GM19468 (cell line): ENCODE results near the gene IDI1.
"Not testable (repeated sequence)": the region's sequence is repeated elsewhere in the genome, so short reads cannot be mapped to it uniquely, and the experiment has no call there.

Experiments used
- ATAC-seq: cut with Tn5 transposase; IDR thresholded peaks from one replicate; pipeline ENCODE4 v1.9.1; 2021; ENCODE audit warnings: mild to moderate bottlenecking, moderate library complexity, moderate number of reproducible peaks; ENCODE audit not compliant: unreplicated experiment; ENCODE audit errors: extremely low read depth

The IDI1 gene

DNA sequence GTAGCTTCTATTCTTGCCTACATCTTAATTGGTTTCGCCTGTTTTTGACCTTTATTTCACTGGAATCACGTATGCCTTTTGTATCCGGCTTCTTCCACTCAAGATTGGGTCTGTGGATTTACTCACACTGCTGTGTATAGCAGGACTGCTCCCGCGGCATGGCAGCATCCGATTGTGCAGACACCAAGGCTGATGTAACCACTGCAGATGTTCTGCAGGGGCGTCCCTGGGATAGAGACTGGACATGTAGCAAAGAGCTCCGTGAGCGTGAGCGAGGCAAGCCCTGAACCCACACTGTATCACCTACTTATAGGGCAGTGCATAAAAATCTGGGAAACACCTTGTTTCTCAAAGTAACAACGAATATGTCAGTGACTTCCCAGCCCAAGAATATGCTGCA, 11.8 kb downstream of the IDI1 start:
- no peak for ATAC-seq

GRCh38 chr10:1036341-1036791, 12.6 kb downstream of the IDI1 start:
- peak; percentile 26 for ATAC-seq

DNA sequence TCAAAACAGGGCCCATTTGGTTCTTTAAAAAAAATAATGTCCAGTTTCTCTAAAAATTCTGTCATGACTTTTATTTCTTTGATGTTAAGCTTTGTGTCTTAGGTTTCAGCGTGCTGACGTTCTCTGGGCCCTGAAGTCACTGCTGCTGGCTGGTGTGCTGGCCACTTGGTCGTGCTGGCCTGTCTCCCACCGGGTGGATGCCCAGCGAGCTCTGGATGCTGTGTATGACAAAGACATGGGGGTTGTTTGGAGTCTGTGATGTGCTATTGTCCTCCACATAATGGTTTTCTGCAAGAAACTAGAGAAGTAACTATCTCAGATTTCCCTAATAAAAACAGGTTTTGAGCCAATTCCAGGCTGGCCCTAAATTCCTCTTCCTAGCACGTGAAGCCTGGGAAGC, 13.7 kb downstream of the IDI1 start:
- no peak for ATAC-seq

- no peak for ATAC-seq
These were observed 14.2 kb downstream of the IDI1 start for GRCh38 chr10:1034758-1035157.

- no peak for ATAC-seq
These were observed 15.3 kb downstream of the IDI1 start for GRCh38 chr10:1033601-1034000.

DNA sequence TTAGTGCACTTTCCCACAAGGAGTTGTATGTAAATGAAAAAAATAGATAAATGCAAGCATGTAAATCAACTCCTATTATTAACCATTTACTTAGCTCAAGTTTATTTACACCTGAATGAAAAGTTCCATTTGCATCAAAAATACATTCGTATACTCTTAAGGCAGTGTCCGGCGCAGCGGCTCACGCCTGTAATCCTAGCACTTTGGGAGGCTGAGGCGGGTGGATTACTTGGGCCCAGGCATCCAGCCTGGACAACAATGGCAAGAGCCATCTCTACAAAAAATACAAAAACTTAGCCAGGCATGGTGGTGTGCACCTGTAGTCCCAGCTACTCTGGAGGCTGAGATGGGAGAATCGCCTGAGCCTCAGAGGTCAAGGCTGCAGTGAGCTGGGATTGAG, 19.1 kb downstream of the IDI1 start:
- ATAC-seq: no peak

DNA sequence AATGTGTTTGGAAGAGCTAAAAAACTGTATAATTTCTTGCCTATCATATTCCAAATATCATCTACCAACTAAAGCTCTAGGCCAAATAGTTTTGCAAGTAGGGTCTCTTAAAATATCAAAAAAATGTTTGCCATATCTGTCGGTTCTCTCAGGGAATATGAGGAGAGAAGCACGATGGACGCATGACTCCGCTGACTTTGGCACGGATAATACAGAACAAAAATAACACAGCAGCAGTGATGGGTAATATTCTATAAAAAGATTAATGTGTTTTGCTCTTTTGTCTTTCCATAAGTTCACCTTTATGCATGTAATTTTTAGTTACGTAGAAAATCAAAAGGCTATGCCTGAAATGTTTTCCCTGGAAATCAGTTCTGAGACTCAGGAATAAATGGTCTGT, 22.3 kb downstream of the IDI1 start:
- no peak for ATAC-seq

GRCh38 chr10:1025683-1026082, 23.2 kb downstream of the IDI1 start, which contains the start of gene IDI2:
TSS of gene IDI2 (minus strand) at chr10:1025859. CDS start at chr10:1024723, 1,136 bp downstream.
- ATAC-seq: no peak

DNA sequence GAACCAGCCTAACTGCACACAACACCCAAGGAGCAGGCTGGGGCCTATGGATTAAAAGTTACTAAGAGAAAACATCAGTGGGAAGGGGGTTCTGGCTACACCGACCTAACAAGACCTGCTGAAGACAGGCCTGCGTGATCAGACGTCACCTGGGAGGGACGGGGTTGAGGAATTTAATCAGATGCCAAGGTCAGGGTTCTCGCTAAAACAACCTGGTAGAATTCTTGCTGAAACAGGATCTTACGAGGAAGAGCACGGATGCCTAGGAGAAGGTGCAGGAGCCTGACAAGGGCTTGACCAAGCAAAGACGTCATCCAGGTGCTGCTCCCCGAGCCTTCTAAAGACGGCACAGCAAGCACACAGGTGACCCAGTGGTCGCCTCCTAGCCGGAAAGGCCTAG, 24.8 kb downstream of the IDI1 start:
- ATAC-seq: no peak

DNA sequence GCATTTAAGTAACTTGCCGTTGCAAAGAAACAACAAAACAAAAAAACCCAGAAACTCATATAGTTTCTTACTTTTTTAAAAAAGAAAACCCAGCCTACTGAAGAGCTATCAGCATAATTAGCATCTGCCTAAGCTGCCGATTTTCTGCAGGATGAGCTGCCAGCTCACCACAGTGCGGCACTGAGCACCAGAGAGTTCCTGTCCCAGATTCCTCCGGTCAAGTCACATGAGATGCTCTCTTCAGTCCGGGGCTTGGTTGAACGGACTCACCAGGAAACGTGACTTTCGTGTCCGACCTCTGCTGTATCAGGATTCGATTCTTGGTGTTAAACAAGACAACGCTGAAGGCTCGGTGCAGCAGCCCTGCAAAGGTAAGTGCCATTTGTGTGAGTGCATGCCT, 26.5 kb downstream of the IDI1 start:
- no peak for ATAC-seq

GRCh38 chr10:1020958-1021357, 28.0 kb downstream of the IDI1 start:
- ATAC-seq: no peak

DNA sequence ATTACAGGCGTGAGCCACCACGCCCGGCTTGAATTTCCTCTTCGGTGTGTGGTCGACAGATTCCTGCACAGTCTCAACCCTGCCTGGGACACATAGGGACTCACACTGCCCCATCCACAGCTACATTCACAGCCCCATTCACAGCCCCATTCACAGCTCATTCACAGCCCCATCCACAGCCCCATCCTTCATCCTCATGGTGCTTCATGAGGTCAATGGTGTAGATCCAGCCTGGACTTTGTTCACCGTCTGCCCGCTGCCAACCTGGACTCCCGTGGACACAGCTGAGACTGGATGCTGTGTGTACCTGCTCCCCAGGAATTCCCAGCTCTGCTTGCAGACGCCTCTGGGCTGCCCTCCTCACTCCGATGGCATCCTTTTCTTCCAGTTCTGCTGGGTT, 28.5 kb downstream of the IDI1 start:
- ATAC-seq: no peak

- ATAC-seq: no peak
These were observed 29.6 kb downstream of the IDI1 start for GRCh38 chr10:1019362-1019761.

DNA sequence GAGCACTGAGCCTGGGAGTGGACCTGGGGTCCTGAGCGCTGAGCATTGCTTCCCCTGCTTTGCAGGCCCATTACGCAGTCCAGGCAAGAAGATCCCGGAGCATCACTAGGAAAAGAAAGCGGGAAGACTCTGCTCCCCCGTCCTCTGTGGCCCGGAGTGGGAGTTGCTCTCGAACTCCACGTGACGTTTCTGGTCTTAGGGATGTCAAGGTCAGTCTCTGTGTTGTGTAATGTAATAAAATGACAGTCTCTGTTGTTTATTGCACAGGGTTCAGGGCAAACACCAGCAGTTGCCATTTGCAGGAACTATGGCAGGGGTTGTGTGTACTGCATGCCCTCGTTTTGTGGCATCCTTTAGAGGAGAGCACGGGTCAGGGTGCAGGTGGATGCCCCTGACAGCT, 33.2 kb downstream of the IDI1 start:
- no peak for ATAC-seq

DNA sequence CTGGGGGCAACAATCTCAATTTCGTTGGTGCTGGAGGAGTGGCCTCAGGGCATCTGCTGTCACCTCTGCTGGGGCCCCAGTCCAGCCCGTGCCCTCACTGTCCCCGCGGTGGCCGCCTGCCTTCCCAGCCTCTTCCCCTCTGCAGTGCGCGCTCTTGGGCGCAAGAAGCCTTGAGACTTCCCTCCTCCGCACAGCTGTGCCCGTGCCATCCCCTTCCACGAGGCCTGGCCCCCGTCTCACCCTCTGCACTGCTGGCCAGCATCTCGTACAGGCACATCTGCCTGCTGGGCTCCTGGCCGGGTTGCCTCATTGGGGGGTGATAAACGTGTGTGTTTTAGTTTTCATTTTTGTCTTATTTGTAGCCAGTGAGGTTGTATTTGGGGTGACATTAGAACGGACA, 37.2 kb downstream of the IDI1 start:
- no peak for ATAC-seq

DNA sequence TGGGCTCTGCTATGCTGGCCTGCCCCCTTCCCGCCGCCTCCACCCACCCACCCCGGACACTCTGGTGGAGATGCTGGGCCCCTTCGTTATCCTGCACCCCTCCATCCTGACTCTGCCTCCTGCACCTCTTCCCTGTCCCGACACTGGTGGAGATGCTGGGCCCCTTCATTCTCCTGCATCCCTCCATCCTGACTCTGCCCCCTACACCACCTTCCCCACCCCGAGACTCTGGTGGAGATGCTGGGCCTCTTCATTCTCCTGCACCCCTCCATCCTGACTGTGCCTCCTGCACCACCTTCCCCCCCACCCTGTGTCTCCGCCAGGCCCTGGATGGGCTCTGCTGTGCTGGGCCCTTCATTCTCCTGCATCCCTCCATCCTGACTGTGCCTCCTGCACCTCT, 38.2 kb downstream of the IDI1 start:
- ATAC-seq: no peak

DNA sequence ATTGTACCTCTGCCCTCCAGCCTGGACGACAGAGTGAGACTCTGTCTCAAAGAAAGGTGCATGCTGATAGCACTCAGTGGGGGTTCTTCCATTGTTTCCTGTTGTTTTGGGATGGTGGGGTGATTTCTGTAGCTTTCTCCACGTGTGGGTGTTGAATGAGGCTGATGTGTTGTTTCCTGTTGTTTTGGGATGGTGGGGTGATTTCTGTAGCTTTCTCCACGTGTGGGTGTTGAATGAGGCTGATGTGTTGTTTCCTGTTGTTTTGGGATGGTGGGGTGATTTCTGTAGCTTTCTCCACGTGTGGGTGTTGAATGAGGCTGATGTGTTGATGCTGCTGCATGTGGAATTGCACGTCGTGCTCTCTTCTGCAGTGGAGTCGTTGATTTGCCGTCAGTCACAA, 39.0 kb downstream of the IDI1 start:
- ATAC-seq: not testable (repeated sequence)

DNA sequence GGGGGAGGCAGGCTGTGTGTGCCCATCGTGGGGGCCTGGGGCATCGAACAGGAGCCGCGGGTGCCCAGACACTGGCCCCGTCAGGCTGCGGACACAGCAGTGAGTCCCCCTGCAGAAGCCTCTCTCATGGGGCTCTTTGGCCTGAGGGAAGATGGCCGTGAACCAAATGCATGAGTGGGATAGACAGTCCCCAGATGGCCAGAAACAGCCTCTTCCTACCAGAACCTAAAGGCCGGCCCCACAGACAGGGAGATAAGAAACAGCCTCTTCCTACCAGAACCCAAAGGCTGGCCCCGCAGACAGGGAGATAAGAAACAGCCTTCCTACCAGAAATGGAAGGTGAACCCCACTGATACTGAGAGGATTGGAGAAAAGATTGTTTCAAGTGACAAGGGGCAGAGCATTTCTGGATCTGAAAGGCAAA, 39.8 kb downstream of the IDI1 start:
- no peak for ATAC-seq

- no peak for ATAC-seq
These were observed 41.3 kb downstream of the IDI1 start for GRCh38 chr10:1007583-1007982.

GRCh38 chr10:1006573-1006972, 42.3 kb downstream of the IDI1 start:
- no peak for ATAC-seq

- no peak for ATAC-seq
These were observed 44.8 kb downstream of the IDI1 start for GRCh38 chr10:1003884-1004670.

DNA sequence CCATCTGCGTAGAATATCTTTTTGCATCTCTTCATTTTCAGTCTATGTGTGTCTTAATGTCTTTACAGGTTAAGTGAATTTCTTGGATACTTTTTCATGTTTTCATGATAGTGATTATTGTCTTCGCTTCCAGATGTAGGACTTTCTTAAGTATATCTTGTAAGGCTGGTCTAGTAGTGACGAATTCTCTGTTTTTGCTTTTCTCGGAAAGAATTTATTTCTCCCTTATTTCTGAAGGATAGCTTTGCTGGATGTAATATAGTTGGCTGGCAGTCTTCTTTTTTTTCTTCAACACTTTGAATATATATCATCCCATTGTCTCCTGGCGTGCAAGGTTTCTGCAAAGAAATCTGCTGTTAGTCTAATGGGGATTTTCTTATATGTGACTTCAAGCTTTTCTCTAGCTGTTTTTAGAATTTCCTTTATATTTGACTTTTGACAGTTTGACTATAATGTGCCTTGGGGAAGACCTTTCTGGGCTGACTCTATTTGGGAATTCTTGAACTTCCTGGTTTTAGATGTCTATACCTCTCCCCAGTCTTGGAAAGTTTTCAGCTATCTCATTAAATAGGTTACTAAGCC, 46.4 kb downstream of the IDI1 start:
- no peak for ATAC-seq
